ENCODE measurements around the gene SOX12.

The SOX12 gene

DNA sequence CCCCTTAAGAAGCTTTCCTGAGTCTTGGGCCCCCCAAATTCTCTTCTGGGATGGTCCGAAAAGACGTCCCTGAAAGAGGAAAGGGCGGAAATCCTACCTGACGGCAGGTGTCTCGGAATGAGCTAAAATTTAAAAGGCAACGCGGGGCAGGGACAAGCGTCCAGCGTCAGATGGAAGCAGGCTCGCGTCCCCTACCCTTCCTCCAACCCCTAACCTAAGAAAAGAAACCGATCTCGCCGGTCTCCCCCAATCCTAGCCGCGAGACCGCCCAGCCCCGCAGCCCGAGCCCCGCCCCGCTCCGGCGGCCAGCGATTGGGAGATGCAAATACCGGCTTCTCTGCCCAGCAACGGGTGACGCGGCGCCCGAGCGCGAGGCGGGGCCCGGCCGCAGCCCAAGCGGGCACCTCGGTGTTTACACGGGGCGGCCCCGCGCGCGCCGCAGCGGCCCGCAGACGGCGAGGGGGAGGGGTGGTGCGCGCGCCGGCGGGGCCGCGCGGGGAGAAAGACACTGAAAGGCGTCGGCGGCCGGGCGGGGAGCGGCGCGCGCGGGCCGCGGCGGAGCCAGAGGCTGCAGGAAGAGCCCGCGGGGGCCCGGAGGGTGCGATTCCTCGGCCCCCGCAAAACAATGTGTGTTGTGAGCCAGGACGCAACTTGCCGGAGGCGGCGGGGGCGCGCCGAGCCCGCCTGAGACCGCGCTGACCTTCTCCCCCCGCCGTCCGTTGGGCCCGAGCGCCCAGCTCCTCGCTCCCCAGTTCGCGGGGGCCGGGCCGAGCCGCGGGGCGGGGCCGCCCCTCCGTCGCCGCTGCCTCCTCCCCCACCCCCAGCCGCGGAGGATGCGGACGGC lies at the start of gene SOX12:
SOX12 (plus strand) TSS at position 508 of the 844 bp plus-strand sequence. CDS start 373 bp downstream, outside the sequence.
- peak; percentile 92 for DNase-seq (ENCODE audit: low spot score)
- FAIRE-seq = peak; percentile 20

DNA sequence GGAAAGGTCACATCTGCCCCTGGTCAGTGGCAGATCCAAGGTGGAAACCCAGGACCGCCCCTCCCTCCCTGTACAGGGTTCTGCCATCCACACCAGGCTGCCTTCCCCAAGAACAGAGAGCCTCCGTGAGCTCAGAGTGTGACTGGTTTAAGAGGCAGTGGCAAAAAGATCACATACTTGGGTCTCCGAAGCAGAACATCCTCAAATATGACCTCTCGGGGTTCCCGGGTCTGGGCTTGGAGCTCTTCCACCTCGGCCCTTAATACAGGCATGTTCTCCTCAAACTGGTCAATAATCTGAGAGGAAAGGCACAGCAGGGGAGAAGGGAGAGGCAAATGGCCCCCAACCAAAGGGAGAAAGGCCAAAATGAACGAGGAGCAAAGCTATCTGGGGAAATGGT lies 49.6 kb upstream of the SOX12 start:
- FAIRE-seq = no peak
- no peak for DNase-seq (ENCODE audit: low spot score)

DNA sequence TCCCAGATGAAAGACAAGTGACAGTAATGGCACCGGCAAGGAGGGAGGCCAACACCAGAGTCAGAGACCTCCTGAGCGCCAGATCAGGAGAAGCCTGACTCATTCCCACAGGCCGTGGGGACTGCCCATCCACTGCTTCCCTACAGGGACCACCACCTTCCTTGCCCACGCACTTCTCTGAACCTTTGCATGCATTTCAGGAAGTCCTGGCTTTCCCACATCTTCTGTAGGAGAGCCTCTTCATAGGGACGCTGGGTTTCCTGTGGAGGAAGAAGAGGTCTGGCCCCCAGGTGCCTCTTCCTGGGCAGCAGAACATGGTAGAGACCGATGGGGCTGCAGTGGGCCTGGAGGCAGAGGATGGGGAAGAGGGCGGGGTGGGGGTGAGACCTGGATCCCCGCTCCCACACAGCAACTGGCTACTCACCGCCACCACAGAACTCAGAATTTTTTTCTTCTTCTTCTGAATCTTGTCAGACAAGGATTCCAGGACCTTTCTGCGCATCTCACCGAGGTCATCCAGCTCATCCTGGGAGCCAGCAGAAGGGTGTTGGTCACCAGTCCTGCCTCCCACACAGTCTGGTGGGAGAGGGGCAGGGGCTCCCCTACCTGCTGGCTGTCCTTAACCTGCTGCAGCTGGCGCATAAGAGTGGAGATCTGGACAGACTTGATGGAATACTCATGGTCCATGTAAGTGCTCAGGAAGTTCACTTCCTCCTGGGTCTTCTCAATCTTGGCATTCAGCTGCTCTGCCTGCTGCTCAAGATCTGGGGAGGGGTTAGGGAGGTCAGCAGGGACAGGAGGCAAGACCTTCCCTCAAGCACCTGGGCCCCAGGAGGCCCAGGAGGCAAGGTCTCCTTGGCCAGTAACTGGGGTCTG lies 48.5 kb upstream of the SOX12 start:
- DNase-seq (ENCODE audit: low spot score) (no peak), FAIRE-seq (no peak)

DNA sequence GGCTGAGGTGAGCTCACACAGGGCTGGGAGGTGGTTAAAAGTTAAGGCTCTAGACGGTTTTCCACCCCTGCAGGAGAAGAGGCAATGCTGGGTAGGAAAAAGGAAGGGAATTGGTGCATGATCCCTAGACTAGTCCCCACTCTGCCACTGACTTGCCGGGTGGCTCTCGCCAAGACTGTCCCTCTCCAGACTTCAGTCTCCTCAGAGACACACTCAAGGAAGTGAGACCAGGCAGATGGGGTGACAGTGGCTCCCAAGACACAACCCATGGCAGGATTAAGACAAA lies 47.9 kb upstream of the SOX12 start:
- FAIRE-seq (no peak), DNase-seq (ENCODE audit: low spot score) (no peak)

DNA sequence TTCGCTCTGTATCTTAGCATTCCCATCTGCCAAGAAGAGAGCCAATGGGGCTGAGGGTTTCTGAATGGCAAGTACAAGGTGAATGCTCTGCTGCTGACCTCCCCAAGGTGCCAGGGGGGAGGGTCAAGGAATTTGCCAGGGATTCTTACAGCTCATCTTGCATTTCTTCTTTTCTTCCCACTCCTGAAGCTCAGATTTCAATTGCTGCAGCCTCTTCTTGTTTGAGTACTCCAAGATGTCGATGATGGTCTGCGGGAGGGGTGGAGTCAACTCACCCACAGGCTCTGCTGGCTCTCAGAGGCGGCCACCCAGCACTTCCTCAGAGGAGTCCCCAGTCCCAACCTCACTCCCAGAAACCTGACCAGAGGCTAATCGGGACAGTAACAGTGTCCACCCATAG lies 47.2 kb upstream of the SOX12 start:
- FAIRE-seq (no peak), DNase-seq (ENCODE audit: low spot score) (no peak)

DNA sequence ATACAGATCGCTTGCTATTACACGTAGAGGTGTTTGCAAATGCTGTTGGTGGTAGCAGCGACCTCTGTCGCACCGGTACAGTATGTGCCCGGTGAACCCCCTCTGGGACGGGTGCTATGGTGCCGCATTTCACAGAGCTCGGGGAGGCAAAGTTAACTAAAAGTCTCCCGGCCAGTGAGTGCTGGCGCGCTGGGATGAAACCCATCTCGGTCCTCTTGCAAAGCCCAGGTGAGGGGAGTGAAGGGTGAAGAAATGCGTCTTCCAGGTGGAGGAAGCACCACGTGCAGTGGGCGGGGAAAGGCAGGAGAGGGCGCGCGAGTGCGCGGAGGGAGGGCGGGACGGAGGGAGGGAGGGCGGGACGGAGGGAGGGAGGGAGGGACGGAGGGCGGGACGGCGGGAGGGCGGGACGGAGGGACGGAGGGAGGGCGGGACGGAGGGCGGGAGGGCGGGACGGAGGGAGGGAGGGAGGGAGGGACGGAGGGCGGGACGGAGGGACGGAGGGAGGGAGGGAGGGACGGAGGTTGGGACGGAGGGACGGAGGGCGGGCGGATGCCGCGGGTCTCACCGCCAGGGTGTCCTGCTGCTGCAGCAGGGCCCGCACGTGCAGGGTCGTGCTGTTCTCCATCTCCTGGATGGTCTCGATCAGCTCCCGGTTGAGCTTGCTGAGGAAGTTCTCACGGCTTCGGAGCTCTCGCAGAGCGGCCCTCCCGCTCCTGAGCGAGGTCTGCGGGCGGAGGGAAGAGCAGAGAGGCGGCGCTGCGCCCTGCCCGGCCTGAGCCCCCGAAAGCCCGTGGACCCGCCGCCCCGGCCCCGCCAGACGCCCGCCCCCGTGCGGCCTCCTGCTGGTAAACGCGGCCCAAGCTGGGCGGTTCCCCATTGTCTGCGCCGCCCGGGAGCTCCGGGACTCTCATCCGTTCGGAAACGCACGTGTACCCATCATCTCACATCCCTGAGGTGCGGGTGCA lies 46.5 kb upstream of the SOX12 start:
- FAIRE-seq (no peak), DNase-seq (ENCODE audit: low spot score) (no peak)

DNA sequence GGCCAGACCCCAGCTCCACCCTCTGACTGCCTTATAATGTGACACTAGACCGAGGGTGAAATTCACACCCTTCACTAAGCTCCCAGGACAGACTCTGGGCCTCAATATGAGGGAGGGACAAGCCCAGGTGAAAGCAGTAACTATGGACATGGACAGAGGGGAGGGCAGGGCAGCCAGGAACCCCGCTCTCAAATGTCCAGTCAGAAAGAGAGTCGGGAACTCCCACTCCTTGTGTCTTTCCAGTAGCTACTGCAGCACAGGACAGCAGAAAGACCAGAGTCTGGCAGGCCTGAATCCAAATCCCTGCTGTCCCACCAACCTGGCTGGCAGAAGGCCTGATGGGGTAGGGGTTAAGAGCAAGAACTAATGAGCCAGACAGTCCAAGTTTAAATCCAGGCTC lies 41.2 kb upstream of the SOX12 start:
- FAIRE-seq (no peak), DNase-seq (ENCODE audit: low spot score) (no peak)

DNA sequence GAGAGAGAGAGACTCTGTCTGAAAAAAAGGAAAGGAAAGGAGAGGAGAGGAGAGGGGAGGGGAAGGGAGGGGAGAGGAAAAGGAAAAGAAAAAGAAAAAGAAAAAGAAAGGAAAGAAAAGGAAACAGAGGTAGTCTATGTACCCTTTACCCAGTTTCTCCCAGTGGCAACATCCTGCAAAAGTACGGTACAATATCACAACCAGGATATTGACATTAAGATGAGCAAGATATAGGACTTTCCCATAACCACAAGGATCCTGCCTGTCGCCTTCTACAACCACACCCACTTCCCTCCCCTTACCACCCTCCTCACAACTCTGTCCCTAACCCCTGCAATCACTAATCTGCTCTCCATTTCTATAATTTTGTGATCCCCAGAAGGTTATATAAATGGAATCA lies 38.8 kb upstream of the SOX12 start:
- DNase-seq (ENCODE audit: low spot score) (no peak), FAIRE-seq (no peak)

DNA sequence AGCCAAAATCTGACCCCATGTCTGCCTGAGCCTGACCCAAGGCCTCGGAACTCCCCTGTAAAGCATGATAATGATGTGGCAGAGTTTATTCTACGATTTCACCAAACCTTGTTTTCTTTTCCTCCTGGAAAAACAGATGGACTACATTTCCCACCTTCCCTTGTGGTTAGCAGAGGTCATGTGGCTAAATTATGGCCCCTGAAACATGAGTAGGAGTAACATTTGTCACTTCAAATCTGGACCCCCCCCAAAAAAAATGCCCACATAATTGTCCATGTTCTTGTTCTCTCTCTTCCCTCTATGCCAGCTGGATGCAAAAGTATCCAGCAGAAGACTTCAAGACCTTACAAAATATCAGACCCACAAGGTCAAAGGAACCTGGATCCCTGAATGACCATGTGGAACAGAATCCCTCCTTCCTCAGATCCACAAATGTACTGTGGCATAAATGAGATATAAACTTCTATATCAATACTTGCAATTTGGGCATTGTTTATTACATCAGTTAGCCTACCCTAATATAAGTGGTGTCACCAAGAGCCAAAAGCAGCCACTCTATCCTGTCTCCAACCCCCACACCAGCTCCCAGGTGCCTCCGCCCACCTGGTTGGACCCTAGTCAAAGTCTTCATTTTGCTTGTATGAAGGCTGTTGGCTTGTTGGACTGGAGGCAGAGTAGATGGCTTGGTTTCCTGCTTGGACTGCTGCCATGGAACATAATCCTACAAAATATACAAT lies 36.2 kb upstream of the SOX12 start:
- FAIRE-seq (no peak), DNase-seq (ENCODE audit: low spot score) (no peak)

DNA sequence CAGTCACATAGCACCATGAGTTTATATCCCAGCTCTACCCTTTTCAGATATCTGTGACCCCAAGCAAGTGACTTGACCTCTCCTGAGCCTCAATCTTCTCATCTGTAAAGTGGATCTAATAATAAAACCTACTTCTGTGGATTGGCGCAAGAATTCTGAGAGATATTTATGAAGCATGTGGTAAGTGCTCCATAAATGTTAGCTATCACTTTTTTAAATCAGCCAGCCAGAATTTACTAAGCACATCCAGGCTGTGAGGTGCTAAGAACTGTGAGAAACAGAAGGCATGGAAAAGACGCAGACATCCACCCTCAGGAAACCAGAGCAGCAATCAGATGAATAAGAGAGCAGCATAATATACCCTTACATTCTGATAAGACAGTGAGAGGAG lies 35.7 kb upstream of the SOX12 start:
- DNase-seq (ENCODE audit: low spot score) (no peak), FAIRE-seq (no peak)

DNA sequence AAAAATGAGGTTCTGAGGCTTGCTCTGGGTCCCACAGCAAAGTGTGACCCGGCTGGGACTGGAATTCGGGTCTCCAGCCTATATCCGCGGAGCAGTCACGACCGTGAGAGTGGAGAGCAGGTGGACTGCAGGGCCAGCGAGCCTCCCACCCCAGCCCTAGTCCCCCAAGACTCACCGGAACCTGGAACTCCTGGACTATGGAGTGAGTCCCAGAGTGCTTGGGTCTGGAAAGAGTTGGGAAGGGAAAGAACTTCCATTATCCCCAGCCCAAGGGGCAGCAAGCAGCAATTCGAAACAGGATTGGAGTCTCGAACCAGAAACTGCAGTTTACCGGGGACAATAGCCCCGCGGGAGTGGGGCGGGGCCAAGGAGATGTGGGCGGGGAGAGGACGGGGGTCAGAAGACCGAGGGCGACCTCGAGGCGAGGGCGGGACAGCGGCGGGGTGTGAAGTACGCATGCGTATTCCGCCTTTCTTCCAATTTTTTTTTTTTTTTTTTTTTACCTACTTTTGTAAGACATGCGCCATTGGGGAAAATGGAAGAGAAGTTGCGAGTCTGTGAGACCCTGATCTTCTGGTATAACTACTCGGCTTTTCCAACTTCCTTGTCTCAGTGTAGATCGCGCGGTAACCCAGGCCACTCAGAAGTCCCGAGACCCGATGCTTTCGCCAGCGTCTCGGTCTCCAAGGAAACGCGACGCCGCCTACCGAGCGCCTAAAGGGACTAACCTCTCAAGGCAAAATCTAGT lies 35.1 kb upstream of the SOX12 start, which contains the start of gene C20orf96:
C20orf96 (minus strand) TSS at position 667 of the 748 bp plus-strand sequence; CDS start at position 527, 140 bp downstream.
- FAIRE-seq = no peak

DNA sequence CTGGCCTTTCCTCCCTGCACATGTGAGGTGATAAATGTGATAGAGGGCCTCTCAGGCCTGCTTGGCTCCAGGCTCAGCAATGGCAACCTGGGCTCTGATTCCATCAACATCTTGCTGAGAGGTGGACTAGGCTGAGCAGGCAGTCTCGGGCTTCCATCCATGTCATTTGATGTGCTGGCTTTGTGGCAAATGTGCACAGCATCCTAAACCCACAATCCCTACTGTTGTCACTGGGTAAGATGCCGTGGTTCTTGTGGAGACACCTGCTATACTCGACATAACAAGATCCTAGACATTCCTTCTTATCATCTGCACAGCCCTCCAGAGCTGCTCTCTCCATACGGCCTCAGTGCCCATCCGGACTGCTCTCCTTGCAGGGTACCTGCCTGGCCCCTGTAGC lies 30.8 kb upstream of the SOX12 start:
- FAIRE-seq = no peak

More for the DNA sequence above, 35.1 kb upstream of the SOX12 start, which contains the start of gene C20orf96:
- peak; percentile 97 for DNase-seq (ENCODE audit: low spot score)

DNA sequence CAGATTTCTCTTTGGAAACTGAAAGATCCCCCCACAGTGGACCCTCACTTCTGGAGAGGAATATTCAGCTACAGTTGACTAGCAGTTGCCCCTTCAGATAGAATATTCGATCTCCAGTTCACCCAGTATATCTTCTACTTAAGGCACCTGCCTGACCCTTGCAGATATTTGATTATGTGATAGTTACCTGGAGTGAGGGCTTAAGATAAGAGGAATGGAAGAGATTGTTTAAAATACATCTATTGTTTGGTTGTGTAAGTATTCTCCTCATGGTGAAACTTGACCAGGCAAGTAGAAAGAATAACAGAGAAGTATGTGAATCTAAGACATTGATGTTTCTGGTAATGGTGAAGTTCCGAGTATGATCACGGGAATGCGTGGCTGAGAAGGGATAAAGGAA lies 29.5 kb upstream of the SOX12 start:
- DNase-seq (ENCODE audit: low spot score) (no peak), FAIRE-seq (no peak)

More for the DNA sequence above, 30.8 kb upstream of the SOX12 start:
- DNase-seq (ENCODE audit: low spot score) = no peak

DNA sequence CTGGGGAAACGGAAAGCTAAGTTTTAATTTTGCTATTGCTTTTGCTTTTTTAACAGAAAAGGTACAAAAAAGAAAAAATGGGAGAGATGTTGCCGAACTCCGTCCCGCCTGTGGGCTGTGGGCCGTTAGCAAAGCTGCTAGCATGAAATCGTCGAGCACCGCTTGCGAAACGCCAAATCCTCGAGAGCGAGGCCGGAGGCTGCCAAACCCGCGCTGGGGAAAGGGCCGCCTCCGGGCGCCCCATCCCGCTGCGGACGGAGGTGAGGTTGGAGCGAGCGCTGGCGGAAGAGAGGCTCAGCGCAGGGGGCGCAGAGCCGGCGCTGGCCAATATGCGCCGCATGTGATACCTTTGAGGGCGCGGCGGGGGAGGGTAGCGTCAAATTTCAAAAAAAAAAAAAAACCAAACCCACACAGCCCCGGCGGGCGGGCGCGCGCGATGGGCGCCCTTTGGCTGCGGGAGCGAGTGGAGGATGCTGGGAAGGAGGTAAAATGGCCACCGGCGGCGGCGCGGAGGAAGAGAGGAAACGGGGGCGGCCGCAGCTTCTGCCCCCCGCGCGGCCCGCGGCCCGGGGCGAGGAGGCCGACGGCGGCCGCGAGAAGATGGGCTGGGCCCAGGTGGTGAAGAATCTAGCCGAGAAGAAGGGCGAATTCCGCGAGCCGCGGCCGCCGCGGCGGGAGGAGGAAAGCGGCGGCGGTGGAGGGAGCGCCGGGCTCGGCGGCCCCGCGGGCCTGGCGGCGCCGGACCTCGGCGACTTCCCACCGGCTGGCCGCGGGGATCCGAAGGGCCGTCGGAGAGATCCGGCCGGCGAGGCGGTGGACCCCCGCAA lies 28.0 kb upstream of the SOX12 start, which contains the start of gene ZCCHC3:
ZCCHC3 (plus strand) TSS at position 473 of the 827 bp plus-strand sequence; CDS start at position 490, 17 bp downstream.
- peak; percentile 91 for DNase-seq (ENCODE audit: low spot score)
- FAIRE-seq = no peak

DNA sequence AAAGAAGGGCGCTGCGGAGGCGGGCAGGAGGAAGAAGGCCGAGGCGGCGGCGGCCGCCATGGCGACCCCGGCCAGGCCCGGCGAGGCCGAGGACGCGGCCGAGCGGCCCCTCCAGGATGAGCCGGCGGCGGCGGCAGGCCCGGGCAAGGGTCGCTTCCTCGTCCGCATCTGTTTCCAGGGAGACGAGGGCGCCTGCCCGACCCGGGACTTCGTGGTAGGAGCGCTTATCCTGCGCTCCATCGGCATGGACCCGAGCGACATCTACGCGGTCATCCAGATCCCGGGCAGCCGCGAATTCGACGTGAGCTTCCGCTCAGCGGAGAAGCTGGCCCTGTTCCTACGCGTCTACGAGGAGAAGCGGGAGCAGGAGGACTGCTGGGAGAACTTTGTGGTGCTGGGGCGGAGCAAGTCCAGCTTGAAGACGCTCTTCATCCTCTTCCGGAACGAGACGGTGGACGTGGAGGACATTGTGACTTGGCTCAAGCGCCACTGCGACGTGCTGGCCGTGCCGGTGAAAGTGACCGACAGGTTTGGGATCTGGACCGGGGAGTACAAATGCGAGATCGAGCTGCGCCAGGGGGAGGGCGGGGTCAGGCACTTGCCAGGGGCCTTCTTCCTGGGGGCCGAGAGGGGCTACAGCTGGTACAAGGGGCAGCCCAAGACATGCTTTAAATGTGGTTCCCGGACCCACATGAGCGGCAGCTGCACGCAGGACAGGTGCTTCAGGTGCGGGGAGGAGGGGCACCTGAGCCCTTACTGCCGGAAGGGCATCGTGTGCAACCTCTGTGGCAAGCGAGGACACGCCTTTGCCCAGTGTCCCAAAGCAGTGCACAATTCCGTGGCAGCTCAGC lies 27.2 kb upstream of the SOX12 start:
- no peak for FAIRE-seq
- DNase-seq (ENCODE audit: low spot score) = peak; percentile 47

DNA sequence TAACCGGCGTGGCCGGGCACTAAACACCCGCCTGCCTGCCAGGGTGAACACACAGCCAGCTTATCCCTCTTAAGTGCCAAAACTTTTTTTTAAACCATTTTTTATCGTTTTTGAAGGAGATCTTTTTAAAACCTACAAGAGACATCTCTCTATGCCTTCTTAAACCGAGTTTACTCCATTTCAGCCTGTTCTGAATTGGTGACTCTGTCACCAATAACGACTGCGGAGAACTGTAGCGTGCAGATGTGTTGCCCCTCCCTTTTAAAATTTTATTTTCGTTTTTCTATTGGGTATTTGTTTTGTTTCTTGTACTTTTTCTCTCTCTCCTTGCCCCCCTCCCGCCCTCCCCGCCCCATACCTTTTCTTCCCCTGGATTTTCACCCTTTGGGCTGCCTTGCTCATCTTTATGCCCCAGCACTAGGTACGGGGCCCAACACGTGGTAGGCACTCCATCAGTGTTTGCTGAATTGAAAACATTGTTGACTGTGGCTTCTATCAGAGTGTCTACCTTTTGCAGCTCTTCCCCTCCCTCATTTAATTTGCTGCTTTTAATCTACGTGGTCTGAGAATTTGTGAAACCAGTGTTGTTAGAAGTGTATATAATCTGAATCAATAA lies 26.5 kb upstream of the SOX12 start:
- no peak for DNase-seq (ENCODE audit: low spot score)
- no peak for FAIRE-seq

DNA sequence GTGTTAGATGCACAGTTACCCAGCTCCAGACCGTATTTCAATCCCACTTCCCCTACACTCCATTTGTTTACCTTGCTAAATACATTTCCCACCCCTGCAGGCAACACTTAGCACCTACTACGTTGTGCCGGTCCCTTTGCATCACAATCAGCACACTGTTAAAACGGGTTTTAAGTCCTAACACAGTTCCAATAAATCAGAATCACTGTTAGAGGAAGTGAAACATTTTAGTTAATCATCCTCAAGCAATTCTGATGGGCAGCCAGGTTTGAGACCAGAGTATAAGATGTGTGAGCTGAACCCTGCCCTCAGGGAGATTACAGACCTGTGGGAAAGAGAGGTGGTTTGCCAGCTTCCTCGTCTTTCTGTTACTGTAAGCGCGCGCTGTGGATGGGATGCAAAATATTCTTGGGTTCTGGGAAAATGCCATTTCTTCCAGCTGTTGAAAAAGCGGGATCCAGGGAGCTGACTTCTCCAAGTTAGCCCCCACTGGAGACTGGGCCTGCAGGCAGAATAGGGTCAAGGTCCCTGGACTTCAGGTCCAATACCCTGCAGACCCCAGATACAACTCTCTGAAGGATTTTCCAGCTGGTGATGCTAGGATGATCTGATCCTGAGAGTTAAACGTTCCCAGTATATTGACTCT lies 24.9 kb upstream of the SOX12 start:
- FAIRE-seq (no peak), DNase-seq (ENCODE audit: low spot score) (no peak)
